Esophagus squamous epithelium (tissue), 4 donors: ENCODE measurements around the gene MLLT3.

Source experiments
- POLR2A ChIP-seq, 4 donors: fragments of 450-650 bp; IDR thresholded peaks; one replicate each; pipeline ENCODE4 v1.6.1; 2017; ENCODE audit warnings: antibody characterized with exemption in 4 of 4, mild to moderate bottlenecking in 4 of 4, moderate library complexity in 3 of 4
- TF ChIP-seq, protein P1 (sequence below), 6 experiments: fragments of 450-650 bp in 4 of 6; fragments of 200-600 bp in 2 of 6; sonication (generic) in 2 of 6; IDR thresholded peaks; one replicate each; pipeline ENCODE4 v1.5.1; 2016 to 2019; ENCODE audit warnings: antibody characterized with exemption in 6 of 6, mild to moderate bottlenecking in 4 of 6, moderate library complexity in 4 of 6

DNA sequence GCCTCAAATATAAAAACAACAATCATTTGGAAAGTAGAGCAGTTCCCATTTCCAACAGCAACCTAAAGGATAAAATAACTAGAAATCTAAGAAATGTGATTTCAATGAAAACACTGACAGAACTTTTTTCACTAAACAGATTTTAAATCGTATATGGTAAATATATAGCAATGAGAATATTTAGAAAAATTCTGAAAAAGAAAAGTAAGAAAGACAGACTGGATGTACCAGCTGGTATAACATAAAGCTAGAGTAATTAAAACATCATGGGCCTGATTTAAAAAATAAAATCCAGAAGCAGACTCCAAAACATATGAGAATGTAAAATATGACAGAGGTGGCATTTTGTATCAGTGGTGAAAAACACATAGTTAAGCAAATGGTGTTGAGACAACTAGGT lies 308.9 kb downstream of the MLLT3 start:
- TF ChIP-seq POLR2A (IDR thresholded peaks at IDR 0.05): no peak
- TF ChIP-seq, protein P1, sequence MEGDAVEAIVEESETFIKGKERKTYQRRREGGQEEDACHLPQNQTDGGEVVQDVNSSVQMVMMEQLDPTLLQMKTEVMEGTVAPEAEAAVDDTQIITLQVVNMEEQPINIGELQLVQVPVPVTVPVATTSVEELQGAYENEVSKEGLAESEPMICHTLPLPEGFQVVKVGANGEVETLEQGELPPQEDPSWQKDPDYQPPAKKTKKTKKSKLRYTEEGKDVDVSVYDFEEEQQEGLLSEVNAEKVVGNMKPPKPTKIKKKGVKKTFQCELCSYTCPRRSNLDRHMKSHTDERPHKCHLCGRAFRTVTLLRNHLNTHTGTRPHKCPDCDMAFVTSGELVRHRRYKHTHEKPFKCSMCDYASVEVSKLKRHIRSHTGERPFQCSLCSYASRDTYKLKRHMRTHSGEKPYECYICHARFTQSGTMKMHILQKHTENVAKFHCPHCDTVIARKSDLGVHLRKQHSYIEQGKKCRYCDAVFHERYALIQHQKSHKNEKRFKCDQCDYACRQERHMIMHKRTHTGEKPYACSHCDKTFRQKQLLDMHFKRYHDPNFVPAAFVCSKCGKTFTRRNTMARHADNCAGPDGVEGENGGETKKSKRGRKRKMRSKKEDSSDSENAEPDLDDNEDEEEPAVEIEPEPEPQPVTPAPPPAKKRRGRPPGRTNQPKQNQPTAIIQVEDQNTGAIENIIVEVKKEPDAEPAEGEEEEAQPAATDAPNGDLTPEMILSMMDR (IDR thresholded peaks at IDR 0.05): no peak
